GM21619 (cell line): ENCODE results near the gene PARD6A.
"Not testable (repeated sequence)": the region's sequence is repeated elsewhere in the genome, so short reads cannot be mapped to it uniquely, and the experiment has no call there.

ENCODE experiments used
- ATAC-seq: cut with Tn5 transposase; IDR thresholded peaks from one replicate; pipeline ENCODE4 v1.9.1; 2021; ENCODE audit not compliant: unreplicated experiment

The PARD6A gene

DNA sequence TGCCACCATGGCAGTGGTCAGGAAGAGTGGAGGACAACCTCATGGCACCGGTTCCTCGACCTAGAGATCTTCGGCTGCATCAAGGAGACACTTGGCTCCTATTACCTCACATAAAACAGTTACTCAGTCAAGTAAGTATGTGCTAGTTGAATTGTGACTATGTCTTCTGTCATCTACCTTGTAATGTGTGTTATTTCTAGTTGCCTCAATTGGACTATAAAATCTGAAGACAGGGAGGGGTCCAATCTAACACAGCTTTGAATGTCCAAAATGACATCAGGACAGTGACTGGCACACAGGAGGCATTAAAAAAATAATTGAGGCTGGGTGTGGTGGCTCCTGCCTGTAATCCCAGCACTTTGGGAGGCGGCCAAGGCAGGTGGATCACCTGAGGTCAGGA, 23.0 kb downstream of the PARD6A start:
- no peak for ATAC-seq

GRCh38 chr16:67685388-67686112, 24.8 kb downstream of the PARD6A start:
- no peak for ATAC-seq

DNA sequence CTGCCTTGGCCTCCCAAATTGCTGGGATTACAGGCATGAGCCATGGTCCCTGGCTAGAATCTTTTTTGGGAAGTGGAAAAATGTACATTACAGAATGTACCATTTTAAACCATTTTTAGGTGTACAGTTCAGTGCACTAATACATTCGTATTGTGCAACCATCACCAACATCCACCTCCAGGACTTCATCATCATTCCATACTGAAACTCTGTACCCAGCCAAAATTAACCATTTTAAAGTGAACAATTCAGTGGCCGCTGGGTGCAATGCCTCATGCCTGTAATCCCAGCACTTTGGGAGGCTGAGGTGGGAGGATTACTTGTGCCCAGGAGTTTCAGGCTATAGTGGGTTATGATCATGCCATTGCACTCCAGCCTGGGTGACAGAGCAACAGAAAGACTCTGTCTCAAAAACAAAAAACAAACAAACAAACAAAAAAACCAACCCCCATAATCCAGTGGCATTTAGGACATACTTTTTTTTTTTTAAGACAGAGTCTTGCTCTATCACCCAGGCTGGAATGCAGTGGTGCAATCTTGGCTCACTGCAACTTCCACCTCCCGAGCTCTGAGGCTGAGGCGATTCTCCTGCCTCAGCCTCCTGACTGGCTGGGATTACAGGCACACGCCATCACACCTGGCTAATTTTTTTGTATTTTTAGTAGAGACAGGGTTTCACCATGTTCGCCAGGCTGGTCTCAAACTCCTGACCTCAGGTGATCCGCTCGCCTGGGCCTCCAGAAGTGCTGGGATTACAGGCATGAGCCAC, 32.9 kb downstream of the PARD6A start:
- ATAC-seq = not testable (repeated sequence)

GRCh38 chr16:67694611-67695010, 33.9 kb downstream of the PARD6A start:
- no peak for ATAC-seq

GRCh38 chr16:67697422-67698185, 36.8 kb downstream of the PARD6A start:
- ATAC-seq = no peak

- no peak for ATAC-seq
Measured at GRCh38 chr16:67699265-67699664, 38.5 kb downstream of the PARD6A start.

DNA sequence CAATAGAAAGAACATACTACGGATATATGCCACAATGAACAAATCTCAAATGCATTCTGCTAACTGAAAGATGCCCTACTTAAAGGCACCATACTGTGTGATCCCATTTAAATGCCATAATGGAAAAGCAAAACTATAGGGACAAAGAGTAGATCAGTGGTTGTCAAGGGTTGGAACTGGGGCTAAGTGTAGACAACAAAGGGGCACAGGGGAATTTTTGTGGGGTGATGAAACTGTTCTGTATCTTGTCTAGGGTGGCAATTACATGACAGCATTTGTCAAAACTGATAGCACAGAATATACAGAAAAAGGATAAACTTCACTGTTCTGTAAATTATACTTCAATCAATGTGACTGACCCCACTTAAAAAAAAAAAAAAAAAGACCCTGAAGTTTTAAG, 40.7 kb downstream of the PARD6A start:
- ATAC-seq = no peak

- ATAC-seq = no peak
Measured at GRCh38 chr16:67702130-67702529, 41.4 kb downstream of the PARD6A start.

DNA sequence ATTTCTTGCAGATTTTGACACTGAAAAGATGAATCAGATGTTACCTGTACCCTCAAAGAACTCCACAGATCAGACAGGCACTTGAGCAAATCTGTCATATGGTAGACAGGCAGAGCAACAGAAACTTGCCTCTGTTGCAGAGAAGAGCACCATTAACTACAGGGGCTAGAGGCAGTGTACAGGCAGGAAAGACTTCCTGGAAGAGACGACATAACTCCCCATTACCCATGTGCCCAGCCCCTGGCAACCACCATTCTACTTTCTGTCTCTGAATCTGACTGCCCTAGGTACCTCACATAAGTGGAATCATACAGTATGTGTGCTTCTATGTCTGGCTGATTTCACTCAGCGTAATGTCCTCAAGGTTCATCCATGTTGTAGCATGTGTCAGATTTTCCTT, 42.9 kb downstream of the PARD6A start:
- ATAC-seq = no peak

DNA sequence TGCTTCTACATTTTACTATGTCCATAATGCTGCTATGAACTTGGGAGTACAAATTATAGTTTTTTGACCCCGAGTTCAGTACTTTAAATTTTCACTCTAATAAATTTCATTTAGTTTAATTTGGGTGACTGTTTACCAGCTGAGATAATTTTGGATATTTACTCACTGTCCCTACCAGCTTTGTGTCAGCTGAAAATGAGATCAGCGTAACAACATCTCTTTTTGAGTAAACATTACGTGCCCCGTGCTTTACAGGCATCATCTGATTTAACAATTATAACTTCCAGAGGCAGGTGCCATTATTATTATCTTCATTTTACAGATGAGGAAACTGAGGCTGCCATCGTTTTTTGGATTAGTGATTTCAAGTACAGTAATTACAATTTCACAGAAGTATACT, 43.4 kb downstream of the PARD6A start:
- ATAC-seq = no peak

DNA sequence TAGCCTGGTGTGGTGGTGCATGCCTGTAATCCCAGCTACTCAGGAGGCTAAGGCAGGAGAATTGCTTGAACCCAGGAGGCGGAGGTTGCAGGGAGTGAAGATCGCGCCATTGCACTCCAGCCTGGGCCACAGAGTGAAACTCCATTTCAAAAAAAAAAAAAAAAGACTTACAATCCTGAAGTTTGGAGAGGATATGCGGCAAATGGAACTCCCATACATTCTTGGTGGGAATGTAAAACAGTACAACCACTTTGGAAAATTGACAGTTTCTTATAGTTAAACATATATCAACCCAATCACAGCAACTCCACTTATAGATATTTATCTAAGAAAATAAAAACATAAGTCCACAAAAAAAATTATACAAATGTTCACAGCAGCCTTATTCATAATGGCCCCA, 46.5 kb downstream of the PARD6A start:
- ATAC-seq = no peak

DNA sequence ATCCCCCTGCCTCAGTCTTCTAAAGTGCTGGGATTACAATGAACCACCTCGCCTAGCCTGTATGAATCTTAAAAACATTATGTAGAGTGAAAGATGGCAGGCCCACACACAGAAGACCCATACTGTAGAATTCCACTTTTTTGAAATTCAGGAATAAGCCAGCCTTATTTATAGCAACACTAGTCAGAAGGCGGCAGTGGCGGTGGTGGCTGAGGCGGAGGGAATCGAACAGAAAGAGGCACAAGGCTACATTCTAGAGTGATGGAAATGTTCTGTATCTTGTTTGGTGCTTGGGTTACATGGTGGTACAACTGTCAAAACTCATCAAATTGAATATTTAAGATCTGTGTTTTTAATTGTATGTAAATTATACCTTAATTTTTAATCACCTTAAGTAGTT, 47.0 kb downstream of the PARD6A start:
- ATAC-seq = no peak

DNA sequence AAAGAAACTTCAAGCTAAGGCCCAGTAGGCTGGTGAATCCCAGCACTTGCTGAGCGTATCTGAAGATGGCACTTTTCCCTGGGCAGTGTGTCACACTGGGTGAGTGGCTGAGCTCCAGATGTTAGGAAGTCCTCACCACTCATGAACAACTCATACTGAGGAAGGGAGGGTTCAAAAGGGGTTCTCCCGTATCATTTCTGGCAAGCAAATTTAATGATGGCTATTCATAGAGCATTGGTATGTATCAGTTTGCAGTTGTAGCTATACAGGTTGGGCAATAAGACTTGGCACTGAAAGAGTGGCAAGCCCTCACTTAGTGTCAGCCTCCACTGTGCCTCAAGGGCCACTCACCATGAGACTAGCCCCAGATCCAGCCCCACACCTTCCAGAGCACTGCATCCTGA, 47.6 kb downstream of the PARD6A start:
- ATAC-seq = no peak

DNA sequence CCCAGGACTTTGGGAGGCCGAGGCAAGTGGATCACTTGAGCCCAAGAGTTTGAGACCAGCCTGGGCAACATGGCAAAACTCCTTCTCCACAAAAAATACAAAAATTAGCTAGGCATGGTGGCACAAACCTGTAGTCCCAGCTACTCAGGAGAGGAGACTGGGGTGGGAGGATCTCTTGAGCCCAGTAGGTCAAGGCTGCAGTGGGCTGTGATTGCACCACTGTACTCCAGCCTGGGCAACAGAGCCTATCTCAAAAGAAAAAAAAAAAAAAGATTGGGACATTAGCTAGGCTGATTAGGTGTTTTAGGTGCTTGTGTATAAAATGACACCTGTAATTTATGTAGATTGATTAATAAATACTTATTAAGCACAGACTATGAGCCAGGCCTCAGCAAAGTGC, 48.3 kb downstream of the PARD6A start:
- ATAC-seq = no peak

DNA sequence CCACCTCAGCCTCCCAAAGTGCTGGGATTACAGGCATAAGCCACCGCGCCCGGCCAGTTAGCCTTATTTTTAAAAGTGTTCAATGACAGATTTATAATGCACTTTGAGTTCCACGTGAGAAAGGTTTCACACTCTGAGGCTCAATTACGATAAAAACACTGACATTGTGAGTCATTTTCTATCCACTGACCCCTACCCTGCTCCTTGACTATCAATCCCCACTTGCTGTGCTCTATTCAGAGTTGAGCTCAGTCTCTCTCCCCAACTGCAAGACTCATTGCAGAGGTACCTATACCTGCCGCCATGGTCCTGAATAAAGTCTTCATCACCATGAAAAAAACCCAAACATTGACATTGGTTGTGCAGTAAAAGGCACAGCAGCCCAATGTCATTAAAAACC, 49.8 kb downstream of the PARD6A start:
- no peak for ATAC-seq
